IPS DF 4.7 (cell line): Measurements from ENCODE around the gene ELOVL1.
"Not testable (repeated sequence)": the region's sequence is repeated elsewhere in the genome, so short reads cannot be mapped to it uniquely, and the experiment has no call there.

Source experiments
- DNase-seq: peaks from one replicate; pipeline ENCODE4 v3.0.0-alpha.2; 2013; ENCODE audit warnings: low spot score; ENCODE audit errors: extremely low read depth

Gene ELOVL1

DNA sequence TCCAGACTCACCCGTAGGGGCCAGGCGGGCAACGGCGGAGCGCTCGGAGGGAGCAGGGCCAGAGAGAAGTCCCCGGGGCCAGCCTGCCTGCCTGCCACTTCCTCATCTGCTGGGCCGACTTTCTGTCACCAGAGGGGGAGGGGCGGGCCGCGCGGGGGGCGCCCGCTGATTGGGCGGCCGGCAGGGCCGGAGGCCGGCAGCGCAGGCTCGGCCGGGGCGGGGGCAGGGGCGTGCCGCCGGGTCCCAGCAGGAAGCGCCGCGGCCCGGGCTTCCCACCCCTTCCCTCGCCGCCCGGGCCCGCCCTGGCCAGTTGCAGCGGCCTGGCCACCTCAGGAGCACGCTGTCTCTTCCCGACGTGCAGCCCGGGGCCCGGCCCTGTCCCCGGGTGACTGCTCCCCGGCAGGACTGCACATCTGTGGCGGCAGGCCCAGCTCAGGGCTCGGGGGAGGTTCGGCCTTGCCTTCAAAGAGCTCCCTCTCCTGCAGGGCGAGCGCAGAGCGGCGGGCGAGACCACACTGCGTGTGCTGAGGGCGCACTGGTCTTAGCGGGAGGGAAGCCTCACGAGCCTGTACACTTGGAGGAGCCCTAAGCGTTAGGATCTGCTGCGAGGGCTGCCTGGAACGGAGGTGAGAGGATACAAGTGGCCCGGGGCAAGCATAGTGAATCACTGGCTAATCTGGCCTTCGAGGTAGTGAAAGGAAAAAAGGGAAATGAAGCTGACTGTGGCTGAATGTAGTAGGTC lies at the start of gene ELOVL1:
Gene ELOVL1 (minus strand): TSS at position 108 of the 742 bp plus-strand sequence. CDS start 2,402 bp downstream, outside the sequence.
- no peak for DNase-seq

DNA sequence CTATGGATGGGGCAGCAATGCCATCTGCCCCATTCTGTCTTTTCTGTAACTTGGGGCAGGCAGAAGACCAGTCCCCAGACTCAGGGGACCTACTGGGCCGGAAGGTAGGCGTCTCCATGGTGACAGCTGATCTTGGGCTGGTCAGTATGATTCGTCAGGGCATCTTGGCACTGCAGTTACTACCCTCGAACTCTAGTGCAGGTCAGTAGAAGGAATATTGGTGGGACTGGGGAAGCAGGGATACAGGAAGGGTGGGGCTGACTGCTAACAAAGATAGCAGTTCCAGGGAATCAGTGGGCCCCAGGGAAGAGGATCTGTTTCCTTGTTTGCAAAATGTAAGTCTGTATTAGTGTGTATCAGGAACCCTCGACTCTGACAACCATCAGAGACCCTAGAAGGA lies 48.1 kb upstream of the ELOVL1 start:
- DNase-seq = no peak

DNA sequence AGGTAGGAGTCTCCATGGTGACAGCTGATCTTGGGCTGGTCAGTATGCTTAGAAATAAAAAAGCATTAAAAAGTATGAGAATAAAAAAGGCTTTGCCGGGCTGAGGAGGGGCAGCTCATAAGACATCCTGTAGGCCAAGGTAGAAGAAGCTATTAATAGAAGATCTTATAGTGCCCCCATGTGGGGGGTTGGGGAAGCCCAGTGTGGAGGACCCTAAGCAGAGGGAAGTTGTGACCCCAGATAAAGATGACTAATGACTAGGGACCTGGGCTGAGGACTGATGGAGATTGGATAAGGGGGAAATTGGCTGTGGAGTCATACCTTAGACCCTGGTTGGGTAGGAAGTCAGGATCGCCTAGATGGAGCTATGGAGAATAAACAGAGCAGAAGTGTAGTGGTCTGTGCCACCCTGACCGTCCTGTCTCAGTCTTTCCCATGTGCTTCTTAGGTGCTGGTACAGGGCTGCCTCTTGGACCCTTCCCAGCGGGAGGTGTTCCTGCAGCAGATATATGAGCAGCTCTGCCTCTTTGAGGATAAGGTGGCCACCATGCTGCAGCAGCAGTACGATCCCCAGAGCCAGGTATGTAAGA lies 46.9 kb upstream of the ELOVL1 start:
- DNase-seq = no peak

- DNase-seq = not testable (repeated sequence)
These were observed 45.6 kb upstream of the ELOVL1 start for GRCh38 chr1:43413426-43413825.

- no peak for DNase-seq
These were observed 42.8 kb upstream of the ELOVL1 start for GRCh38 chr1:43410571-43410970.

GRCh38 chr1:43405876-43406234 lies 38.0 kb upstream of the ELOVL1 start:
- DNase-seq = no peak

DNA sequence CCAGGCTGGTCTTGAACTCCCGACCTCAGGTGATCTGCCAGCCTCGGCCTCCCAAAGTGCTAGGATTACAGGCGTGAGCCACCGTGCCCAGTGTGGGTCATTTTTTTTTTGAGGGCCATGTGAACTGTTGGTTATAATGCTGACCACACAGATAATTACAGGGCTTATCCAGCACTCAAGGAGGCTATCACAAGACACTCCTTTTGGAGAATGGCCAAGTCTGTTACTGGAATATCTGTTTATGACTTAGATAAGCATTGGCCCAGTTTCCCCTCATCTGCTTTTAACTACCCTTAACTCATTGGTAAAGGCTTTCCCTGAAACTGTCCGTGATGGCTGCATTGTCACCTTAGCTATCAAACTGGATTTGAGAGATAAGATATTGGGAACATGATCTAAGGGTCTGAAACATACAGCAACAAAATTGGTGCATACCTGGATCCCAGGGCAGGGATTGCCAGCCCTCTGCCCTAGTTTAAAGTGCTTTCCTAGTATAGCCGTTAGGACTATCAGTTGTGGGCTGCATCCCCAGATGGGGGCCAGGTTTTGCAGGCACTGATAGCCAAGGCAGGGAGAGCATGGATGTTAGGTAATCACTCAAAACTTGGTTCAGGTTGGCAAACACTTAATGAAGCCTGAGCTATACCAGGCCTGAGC lies 37.5 kb upstream of the ELOVL1 start:
- no peak for DNase-seq

GRCh38 chr1:43404353-43404752 lies 36.5 kb upstream of the ELOVL1 start:
- no peak for DNase-seq

DNA sequence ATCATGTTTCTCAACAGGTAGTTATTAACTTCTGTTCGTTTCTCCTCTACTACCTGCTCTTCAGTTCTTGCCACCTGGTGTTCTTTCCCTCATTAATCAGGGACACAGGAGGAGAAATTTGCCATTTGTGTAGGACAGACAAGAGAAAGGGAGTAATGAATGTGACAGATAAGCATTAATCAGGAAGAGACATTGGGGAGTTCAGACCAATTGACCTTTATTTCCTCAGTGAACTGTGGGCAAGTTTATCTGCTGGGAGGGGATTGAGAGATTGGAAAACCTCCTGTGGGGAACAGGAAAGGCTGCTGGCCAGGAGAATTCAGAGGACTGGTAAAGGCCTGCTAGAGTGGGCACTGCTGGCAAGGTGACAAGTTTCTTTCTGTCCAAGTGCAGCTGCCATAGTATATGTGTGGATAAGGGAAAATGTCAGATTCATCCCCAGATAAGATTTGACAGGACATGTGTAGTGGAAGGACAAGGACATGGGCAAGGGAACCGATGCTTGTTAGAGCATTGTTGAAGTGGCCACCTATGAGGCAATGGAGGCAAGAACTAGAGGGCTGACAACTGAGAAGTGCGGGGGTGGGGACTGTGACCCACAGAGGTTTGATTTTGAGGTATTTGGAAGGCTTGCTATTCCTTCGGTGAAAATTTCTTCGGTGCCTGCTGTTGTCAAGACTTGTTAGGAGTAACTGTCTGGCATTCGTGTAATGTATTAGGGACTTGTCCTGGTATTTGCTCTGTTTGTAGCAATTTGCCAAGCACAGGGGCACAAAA lies 34.5 kb upstream of the ELOVL1 start:
- no peak for DNase-seq

- not testable (repeated sequence) for DNase-seq
These were observed 32.6 kb upstream of the ELOVL1 start for GRCh38 chr1:43400441-43400840.

DNA sequence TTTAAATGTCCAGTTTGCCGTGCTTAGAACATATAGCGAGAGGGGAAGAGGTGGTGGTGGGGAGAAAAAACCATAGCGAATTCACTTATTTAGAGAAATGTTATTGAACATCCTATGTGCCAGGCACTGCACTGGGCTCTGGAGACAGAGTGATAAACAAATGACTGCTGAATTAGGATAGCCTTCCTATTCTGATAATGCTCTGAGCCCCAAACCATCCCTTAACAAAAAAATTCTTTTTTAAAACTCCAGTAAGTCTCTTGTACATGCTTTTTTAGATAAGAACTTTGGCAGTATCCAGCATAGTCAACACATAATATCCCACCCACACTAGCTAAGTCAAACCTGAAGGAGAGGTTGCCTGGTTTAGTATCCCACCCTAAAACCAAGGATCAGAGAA lies 30.4 kb upstream of the ELOVL1 start:
- DNase-seq = no peak

GRCh38 chr1:43396059-43396458 lies 28.2 kb upstream of the ELOVL1 start:
- no peak for DNase-seq

DNA sequence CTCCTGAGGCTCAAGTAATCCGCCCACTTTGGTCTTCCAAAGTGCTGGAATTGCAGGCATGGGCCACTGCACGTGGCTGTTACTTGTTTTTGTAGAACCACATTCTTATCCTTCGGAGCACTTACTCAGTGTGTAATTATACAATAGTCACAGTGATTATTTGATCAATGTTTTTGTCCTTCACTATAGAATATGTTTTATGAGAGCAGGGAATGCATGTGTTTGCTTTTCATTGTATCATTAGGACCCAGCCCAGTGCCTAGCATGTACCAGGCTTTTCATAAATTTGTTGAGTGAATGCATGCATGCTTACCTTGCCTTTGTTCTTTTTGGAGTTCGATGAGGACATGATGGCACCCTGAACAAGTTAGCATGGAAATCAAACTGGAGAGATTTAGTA lies 27.7 kb upstream of the ELOVL1 start:
- no peak for DNase-seq

GRCh38 chr1:43392702-43393101 lies 24.9 kb upstream of the ELOVL1 start:
- DNase-seq = no peak

GRCh38 chr1:43389326-43390313 lies 21.8 kb upstream of the ELOVL1 start, which contains the start of the genes MED8 and SZT2:
MED8 (minus strand) TSS chr1:43389800; CDS start chr1:43389764, 36 bp downstream.
SZT2 (plus strand) TSS chr1:43389899; CDS start chr1:43389969, 70 bp downstream.
- peak; percentile 90 for DNase-seq

DNA sequence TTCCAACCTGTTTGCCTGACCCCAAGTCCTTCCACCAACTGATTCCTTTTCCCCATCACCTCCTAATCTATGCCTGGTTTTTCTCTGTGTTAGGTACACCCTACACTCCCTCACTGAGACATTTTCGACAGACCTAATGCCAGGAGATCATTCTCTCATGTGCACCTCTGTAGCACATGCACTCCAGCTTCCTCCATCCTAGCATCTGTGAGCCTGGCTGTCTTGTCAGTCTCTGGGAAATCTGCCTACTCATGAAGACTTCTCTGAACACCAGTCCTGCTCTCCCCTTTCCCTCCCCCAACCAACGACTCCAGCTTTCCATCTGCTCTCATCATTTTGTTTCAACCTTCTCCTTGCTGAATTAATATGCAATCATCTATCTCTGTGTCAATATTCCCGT lies 20.8 kb upstream of the ELOVL1 start:
- DNase-seq = no peak

DNA sequence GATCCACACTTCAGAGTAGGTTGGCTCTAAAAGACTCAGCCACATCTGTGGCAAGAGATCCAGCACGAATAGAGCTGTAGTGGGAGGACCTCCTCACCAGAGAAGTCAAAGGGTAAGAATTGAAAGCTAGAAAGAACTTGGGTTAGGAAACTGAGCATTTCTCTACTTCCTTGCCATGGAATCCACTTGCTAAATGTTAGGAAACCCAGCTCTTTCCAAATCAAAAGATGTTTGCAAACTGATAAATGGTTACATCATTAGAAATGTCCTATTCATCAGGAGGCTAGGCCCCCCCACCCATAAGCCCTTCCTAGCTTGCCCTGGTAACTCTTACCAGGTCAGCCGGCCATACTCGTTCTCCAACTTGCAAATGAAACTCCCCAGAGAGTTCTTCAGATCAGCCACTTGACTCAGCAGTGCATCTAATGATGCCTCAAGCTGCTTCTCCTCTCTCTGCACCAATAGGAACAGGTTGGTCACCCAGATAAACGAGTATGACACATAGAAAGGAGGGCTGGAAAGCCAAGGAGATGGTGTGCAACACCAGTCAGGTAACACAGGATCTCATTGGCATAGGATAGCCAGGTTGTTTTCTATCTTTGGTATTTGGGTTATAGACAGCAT lies 20.3 kb upstream of the ELOVL1 start:
- no peak for DNase-seq

DNA sequence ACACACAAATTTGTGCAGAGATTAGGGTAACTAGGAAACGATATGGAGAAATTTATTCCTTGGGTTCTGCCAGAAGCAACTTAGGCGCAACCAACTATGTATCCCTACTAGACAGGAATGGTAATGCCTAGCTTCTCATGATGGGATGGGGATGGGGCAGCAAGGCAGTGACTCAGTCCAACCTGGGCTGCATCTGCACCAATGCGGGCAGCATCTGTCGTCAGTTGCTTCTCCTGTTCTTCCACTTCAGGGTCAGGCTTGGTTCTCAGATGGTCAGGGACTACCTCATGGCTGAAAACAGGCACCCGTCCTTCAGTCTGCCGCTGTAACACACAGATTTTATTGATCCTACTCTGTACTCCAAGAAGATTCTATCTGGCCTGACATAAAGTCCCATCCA lies 18.9 kb upstream of the ELOVL1 start:
- no peak for DNase-seq

GRCh38 chr1:43383449-43383848 lies 15.6 kb upstream of the ELOVL1 start:
- DNase-seq = no peak
